HFF-Myc (cell line): ENCODE results near the gene NDUFV1.

Experiments
- DNase-seq: peaks from one replicate; pipeline ENCODE4 v3.0.0-alpha.2; 2011; ENCODE audit warnings: low read depth; ENCODE audit errors: extremely low read depth
- H3K4me3 ChIP-seq: replicated peaks from 2 replicates; pipeline ENCODE4 v1.5.1; 2011; ENCODE audit warnings: low read depth, mild to moderate bottlenecking, control low read depth, low read length
- CTCF ChIP-seq: IDR thresholded peaks from 2 replicates; pipeline ENCODE4 v1.5.1; 2012; ENCODE audit warnings: mild to moderate bottlenecking, low read depth, low read length, control low read depth; ENCODE audit errors: missing control alignments

The NDUFV1 gene

GRCh38 chr11:67646535-67647336 lies 40.0 kb downstream of the NDUFV1 start:
- no peak for TF ChIP-seq CTCF
- no peak for DNase-seq
- no peak overlapping the region for H3K4me3 ChIP-seq

- H3K4me3 ChIP-seq: no peak overlapping the region
- TF ChIP-seq CTCF: no peak
- DNase-seq: no peak
Observed at GRCh38 chr11:67647471-67647870, 40.7 kb downstream of the NDUFV1 start.

- DNase-seq: no peak
- no peak for TF ChIP-seq CTCF
- no peak overlapping the region for H3K4me3 ChIP-seq
Observed at GRCh38 chr11:67648140-67648795, 41.5 kb downstream of the NDUFV1 start.

DNA sequence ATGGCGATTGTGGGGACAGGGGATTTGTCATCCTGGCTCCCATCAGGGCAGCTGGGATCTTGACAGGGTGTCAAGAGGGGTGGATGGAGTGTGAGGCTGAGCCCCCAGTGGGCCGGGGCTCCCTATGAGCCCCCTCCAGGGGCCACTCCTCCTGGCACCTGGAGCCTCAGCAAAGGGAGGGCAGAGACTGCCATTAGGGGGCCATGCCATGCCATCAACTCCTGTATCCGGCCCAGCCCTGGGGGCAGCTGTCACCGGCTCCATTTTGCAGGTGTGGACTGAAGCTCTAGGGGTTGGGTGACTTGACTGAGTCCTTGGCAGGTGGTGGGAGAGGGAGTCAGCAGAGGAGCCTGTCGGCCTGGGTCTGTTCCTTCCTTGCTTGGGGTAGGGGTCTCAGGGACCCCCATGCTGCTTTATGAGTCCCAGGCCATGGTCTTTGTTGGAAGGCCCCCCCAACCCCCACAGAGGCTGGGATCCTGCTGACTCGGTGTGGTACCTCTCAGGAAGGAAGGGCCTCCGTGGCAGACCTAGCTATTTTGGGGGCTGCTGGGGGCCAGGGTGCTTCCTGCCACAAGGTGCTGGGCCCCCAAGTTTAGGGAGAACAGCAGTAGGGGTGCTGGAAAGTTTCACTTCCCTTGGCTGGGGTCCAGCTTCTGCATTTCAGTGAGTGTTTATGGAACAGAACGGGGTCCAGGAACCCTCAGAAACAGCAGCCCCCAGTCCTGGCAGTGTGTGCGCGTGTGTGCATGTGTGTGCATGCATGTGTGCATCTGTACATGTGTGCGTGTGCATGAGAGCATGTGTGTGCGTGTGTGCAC lies 42.3 kb downstream of the NDUFV1 start:
- no peak for DNase-seq
- no peak overlapping the region for H3K4me3 ChIP-seq
- no peak for TF ChIP-seq CTCF

DNA sequence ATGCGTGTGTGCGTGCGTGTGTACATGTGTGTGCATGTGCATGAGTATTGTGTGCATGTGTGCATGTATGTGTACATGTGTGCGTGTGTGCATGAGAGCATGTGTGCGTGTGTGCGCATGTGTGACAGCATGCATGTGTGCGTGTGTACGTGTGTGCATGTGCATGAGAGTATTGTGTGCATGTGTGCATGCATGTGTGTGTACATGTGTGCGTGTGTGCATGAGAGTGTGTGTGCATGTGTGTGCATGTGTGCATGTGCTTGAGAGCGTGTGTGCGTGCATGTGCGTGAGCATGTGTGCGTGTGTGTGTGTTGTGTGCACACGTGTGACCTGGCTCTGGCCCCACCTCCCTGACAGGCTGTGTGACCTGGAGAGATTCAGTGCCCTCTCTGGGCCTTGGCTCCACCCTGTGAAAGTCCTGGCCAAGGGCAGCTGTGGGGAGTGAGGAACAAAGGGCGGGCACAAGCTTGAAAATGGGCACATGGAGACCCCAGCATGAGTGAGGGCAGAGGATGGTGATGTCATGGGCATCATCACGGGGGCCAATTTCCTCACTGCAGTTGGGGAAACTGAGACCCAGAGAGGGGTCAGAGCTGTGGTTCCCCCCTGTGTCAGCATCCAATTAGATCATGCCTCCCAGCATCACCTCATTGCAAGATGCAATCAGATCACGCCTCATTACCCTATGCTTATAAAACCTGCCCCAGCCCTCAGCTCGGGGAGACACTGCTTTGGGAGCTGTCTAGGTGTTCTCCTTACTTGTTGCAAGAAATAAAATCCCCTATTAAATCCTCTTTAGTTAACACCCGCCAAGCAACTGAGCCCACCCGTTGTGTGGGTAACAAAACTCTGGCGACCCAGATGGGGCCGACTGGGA lies 43.1 kb downstream of the NDUFV1 start:
- H3K4me3 ChIP-seq: no peak overlapping the region
- no peak for TF ChIP-seq CTCF
- DNase-seq: no peak
